GM21529 (cell line): ENCODE measurements around the gene OSTF1.

Experiments used
- ATAC-seq: cut with Tn5 transposase; IDR thresholded peaks from one replicate; pipeline ENCODE4 v1.9.1; 2021; ENCODE audit not compliant: unreplicated experiment

Gene OSTF1

GRCh38 chr9:75117564-75117963, 29.2 kb downstream of the OSTF1 start:
- no peak for ATAC-seq

- no peak for ATAC-seq
These were observed 32.4 kb downstream of the OSTF1 start for GRCh38 chr9:75120686-75121085.

- no peak for ATAC-seq
These were observed 33.7 kb downstream of the OSTF1 start for GRCh38 chr9:75121914-75122558.

- ATAC-seq, result no peak
These were observed 35.4 kb downstream of the OSTF1 start for GRCh38 chr9:75123696-75124095.

- no peak for ATAC-seq
These were observed 40.2 kb downstream of the OSTF1 start for GRCh38 chr9:75128535-75128934.

- ATAC-seq, result no peak
These were observed 41.9 kb downstream of the OSTF1 start for GRCh38 chr9:75130172-75130571.

- ATAC-seq, result no peak
These were observed 42.4 kb downstream of the OSTF1 start for GRCh38 chr9:75130621-75131230.

GRCh38 chr9:75131700-75132099, 43.4 kb downstream of the OSTF1 start:
- no peak for ATAC-seq

GRCh38 chr9:75132244-75132643, 43.9 kb downstream of the OSTF1 start:
- no peak for ATAC-seq

GRCh38 chr9:75133396-75133795, 45.1 kb downstream of the OSTF1 start:
- ATAC-seq, result no peak

- ATAC-seq, result no peak
These were observed 46.2 kb downstream of the OSTF1 start for GRCh38 chr9:75134495-75134894.

- ATAC-seq, result no peak
These were observed 50.1 kb downstream of the OSTF1 start for GRCh38 chr9:75138260-75139040.

GRCh38 chr9:75139201-75139600, 50.9 kb downstream of the OSTF1 start:
- no peak for ATAC-seq

GRCh38 chr9:75140261-75140660, 51.9 kb downstream of the OSTF1 start:
- no peak for ATAC-seq

GRCh38 chr9:75142202-75142601, 53.9 kb downstream of the OSTF1 start:
- ATAC-seq, result peak; percentile 63

- ATAC-seq, result no peak
These were observed 57.9 kb downstream of the OSTF1 start for GRCh38 chr9:75146229-75146628.

- ATAC-seq, result peak; percentile 64
These were observed 59.3 kb downstream of the OSTF1 start for GRCh38 chr9:75147638-75148037.

GRCh38 chr9:75148561-75148960, 60.2 kb downstream of the OSTF1 start:
- ATAC-seq, result no peak

GRCh38 chr9:75149841-75150241, 61.5 kb downstream of the OSTF1 start:
- no peak for ATAC-seq

GRCh38 chr9:75150512-75150911, 62.2 kb downstream of the OSTF1 start:
- no peak for ATAC-seq

GRCh38 chr9:75152416-75152815, 64.1 kb downstream of the OSTF1 start:
- ATAC-seq, result no peak

GRCh38 chr9:75156858-75157257, 68.5 kb downstream of the OSTF1 start:
- ATAC-seq, result no peak
